CD1c-positive myeloid dendritic cell (primary cell): ENCODE measurements around the gene OR5M10.
"Not testable (repeated sequence)": the region's sequence is repeated elsewhere in the genome, so short reads cannot be mapped to it uniquely, and the experiment has no call there.

Experiments
- DNase-seq: peaks from one replicate; pipeline ENCODE4 v3.0.0-alpha.2; 2016; ENCODE audit errors: extremely low spot score

Gene OR5M10

GRCh38 chr11:56577621-56578020 lies at the start of gene OR5M10:
OR5M10 (minus strand) TSS chr11:56577721; CDS start chr11:56577721, 0 bp downstream.
- DNase-seq, result no peak

- DNase-seq, result no peak
Observed at GRCh38 chr11:56625946-56626345, 48.4 kb upstream of the OR5M10 start.

- DNase-seq, result peak; percentile 33
Observed at GRCh38 chr11:56624661-56625110, 47.2 kb upstream of the OR5M10 start.

- DNase-seq, result no peak
Observed at GRCh38 chr11:56611174-56611573, 33.7 kb upstream of the OR5M10 start.

GRCh38 chr11:56592088-56592717 lies 14.7 kb upstream of the OR5M10 start:
- DNase-seq, result not testable (repeated sequence)

GRCh38 chr11:56558574-56558973 lies 18.9 kb downstream of the OR5M10 start:
- DNase-seq, result no peak

- not testable (repeated sequence) for DNase-seq
Observed at GRCh38 chr11:56554691-56555090, 22.8 kb downstream of the OR5M10 start.

GRCh38 chr11:56545531-56545930 lies 32.0 kb downstream of the OR5M10 start:
- no peak for DNase-seq

GRCh38 chr11:56543739-56544138 lies 33.8 kb downstream of the OR5M10 start:
- no peak for DNase-seq

GRCh38 chr11:56543157-56543556 lies 34.4 kb downstream of the OR5M10 start, which contains the start of gene OR5M11:
OR5M11 (minus strand) TSS chr11:56543257; CDS start chr11:56543257, 0 bp downstream.
- DNase-seq, result no peak

GRCh38 chr11:56533054-56533740 lies 44.3 kb downstream of the OR5M10 start:
- DNase-seq, result no peak

- no peak for DNase-seq
Observed at GRCh38 chr11:56531856-56532255, 45.7 kb downstream of the OR5M10 start.
